ENCODE results near the gene ANKRD33B. TPM values are rescaled to one million over a fixed set of nuclear protein-coding genes. Genes with fewer than 3 reads are reported as not detected.
"Not testable (repeated sequence)": the region's sequence is repeated elsewhere in the genome, so short reads cannot be mapped to it uniquely, and the experiment has no call there.

The ANKRD33B gene
- total and polyA plus RNA-seq, 11 donors = 0.98 to 33.8 (median 4.9) TPM

- H3K9me3 ChIP-seq = no peaks in the 10 kb centered on the region
- H3K27ac ChIP-seq = no peak overlapping the region
- peaks cover 0 to 53% (median 22%) of the 10 kb centered on the region in 12 donors for H3K4me1 ChIP-seq
- H3K4me3 ChIP-seq = no peak overlapping the region
- 94 to 96% (median 94%) methylated on average over 7 of the region's 7 CpGs for WGBS, 4 donors
- H3K27me3 ChIP-seq = no peaks in the 10 kb centered on the region
- intact Hi-C loops (cut with DNase I) = loop anchor here in 9 of 10 donors (1.0 to 10.0 kb wide), 11 partner anchors 54 to 346 kb away; partner anchors contain the start of gene ANKRD33B (in 1 of the 9)
- ATAC-seq (no peak), DNase-seq (no peak)
- no peak for TF ChIP-seq CTCF (IDR thresholded peaks at IDR 0.05)
- no peak for TF ChIP-seq POLR2A (IDR thresholded peaks at IDR 0.05)
- H3K36me3 ChIP-seq = no peaks in the 10 kb centered on the region
Measured at GRCh38 chr5:10628601-10629000, 64.7 kb downstream of the ANKRD33B start.

- no peak for ATAC-seq
- intact Hi-C loops (cut with DNase I) = loop anchor here in 9 of 10 donors (2.0 to 10.0 kb wide), 8 partner anchors 55 to 347 kb away; partner anchors contain the start of gene ANKRD33B (in 1 of the 9)
Measured at GRCh38 chr5:10629682-10630081, 65.8 kb downstream of the ANKRD33B start.

GRCh38 chr5:10630126-10630525 is 66.3 kb downstream of the ANKRD33B start:
- no peaks in the 10 kb centered on the region for H3K9me3 ChIP-seq
- 93 to 96% (median 95%) methylated on average over 3 to 5 of the region's 5 CpGs for WGBS, 4 donors
- TF ChIP-seq POLR2A (IDR thresholded peaks at IDR 0.05) = no peak
- TF ChIP-seq CTCF (IDR thresholded peaks at IDR 0.05) = no peak
- H3K4me3 ChIP-seq = no peak overlapping the region
- no peak for ATAC-seq
- no peaks in the 10 kb centered on the region for H3K36me3 ChIP-seq
- no peak for DNase-seq
- intact Hi-C loops (cut with DNase I) = loop anchor here in 1 of 10 donors (10.0 kb wide), 1 partner anchor 345 kb away; no protein-coding TSS in a partner anchor
- H3K27me3 ChIP-seq = no peaks in the 10 kb centered on the region
- no peak overlapping the region for H3K27ac ChIP-seq
- H3K4me1 ChIP-seq = peaks cover 0 to 65% (median 22%) of the 10 kb centered on the region in 12 donors

More at GRCh38 chr5:10629682-10630081, 65.8 kb downstream of the ANKRD33B start:
- Histone ChIP-seq H3K27me3 (no peaks in the 10 kb centered on the region), H3K27ac (no peak overlapping the region), H3K9me3 (no peaks in the 10 kb centered on the region), H3K4me3 (no peak overlapping the region), H3K36me3 (no peaks in the 10 kb centered on the region), H3K4me1 (peaks cover 0 to 64% (median 22%) of the 10 kb centered on the region in 12 donors)
- DNase-seq = no peak
- WGBS, 4 donors = 78 to 100% (median 94%) methylated on average over 5 of the region's 5 CpGs
- no peak for TF ChIP-seq POLR2A (IDR thresholded peaks at IDR 0.05)
- TF ChIP-seq CTCF (IDR thresholded peaks at IDR 0.05) = no peak

GRCh38 chr5:10630744-10631143 is 66.9 kb downstream of the ANKRD33B start:
- intact Hi-C loops (cut with DNase I) = loop anchor here in 1 of 10 donors (10.0 kb wide), 1 partner anchor 346 kb away; no protein-coding TSS in a partner anchor
- ATAC-seq = not testable (repeated sequence)
- WGBS, 4 donors = 74 to 94% (median 89%) methylated on average over 4 of the region's 4 CpGs

More at GRCh38 chr5:10630744-10631143, 66.9 kb downstream of the ANKRD33B start:
- H3K36me3 ChIP-seq, H3K27me3 ChIP-seq, H3K27ac ChIP-seq, H3K4me3 ChIP-seq, DNase-seq, H3K9me3 ChIP-seq: not testable (repeated sequence)
- H3K4me1 ChIP-seq = peaks cover 0 to 69% (median 20%) of the 10 kb centered on the region in 12 donors

Data from heart left ventricle (tissue), 16 donors.